GM12874 (cell line): Measurements from ENCODE around the gene PLEKHA7.

Experiments used
- CTCF ChIP-seq: IDR thresholded peaks from 2 replicates; pipeline ENCODE4 v1.5.1; 2011; ENCODE audit warnings: low read depth, mild to moderate bottlenecking, control low read depth, low read length, moderate library complexity; ENCODE audit not compliant: insufficient read depth

PLEKHA7 gene

DNA sequence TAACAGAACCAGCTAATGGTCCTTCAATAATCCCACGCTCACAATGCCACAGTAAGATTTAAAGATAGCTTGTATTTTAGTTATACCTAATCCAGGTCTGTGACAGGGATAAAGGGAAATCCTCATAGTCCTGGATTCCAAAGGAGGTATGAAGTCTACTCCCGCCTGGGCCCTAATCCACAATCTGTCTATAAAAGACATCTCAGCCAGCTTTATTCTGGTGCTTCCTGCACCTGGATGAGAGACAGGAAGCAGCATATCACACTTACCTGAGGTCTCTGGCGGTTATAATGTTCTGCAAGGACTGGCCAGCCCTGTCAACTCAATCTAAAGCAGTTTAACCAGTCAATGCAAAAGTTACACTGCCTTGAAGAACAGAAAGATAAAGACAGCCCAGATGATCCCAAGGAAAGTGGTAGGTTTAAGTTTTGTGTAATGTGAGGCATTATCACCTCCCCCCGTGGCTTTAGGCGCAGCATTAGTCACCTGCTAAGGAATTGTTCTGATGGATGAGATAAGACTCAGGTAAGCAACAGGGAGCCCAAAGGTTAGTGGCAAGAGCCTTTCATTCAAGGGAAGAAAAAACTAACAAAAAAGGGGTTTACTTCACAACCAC lies 57.6 kb downstream of the PLEKHA7 start:
- no peak for TF ChIP-seq CTCF

- TF ChIP-seq CTCF = no peak
These were observed 60.6 kb downstream of the PLEKHA7 start for GRCh38 chr11:16953663-16954062.

DNA sequence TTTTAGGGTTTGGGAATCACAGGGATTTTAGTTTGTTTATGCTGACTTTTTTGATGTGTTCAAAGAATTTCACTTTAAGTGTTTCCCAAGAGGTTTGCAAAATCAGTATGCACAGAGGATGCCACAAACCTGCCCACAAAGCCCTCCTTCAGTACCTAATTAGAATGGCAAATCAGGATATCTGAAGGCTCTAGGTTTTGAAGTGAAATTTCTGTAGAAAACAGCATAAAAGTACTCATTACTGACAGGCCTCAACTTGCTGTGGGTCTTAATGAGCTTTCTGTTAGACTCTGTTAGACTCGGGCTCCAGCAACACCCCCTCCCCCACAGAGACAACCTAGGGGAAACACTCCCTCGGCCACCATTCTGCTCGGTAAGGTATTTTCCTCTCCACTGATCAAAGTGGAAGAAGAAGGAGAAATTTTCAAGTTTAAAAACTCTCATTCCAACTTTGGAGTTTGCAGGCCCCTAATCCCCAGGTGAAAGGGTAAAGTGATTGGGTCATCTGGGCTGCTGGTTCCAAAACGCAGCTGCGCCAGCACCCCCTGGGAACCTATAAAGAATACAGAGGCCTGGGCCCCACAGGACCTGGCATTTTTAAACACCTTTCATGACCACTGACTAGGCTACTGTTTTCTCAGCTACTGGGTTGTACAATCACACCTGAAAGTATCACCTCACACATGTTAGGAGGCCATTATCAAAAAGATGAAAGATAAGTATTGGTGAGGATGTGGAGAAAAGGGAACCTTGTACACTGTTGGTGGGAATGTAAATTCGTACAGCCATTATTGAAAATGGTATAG lies 67.5 kb downstream of the PLEKHA7 start:
- TF ChIP-seq CTCF = no peak

GRCh38 chr11:16945671-16946469 lies 68.3 kb downstream of the PLEKHA7 start:
- TF ChIP-seq CTCF = peak; percentile 80

- TF ChIP-seq CTCF = no peak
These were observed 71.3 kb downstream of the PLEKHA7 start for GRCh38 chr11:16942911-16943310.

DNA sequence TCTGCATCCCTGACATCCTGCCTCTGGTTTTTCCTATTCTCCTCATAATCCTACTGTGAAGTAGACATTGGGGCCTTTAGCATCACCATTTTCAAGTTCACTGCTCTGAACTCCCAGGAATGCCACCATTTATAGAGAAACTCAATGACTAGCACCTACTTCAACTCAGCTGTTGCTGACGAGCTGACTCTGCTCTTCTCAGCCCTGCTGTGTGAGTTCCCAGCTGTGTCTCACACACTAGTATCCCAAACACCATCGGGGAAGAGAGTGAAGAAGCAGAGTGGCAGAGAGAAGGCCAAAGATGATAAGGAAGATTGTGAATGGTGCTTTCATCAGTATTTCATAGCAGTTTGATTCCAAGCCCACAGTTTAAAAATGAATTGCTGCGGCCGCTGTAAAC lies 71.9 kb downstream of the PLEKHA7 start:
- no peak for TF ChIP-seq CTCF

GRCh38 chr11:16941935-16942334 lies 72.3 kb downstream of the PLEKHA7 start:
- no peak for TF ChIP-seq CTCF
